OCI-LY7 (cell line): ENCODE data around the gene PLXDC2.

Experiments used
- EZH2phosphoT487 ChIP-seq: fragments of 200-600 bp; sonication (generic); IDR thresholded peaks from 2 replicates; pipeline ENCODE4 v1.6.1; 2018; ENCODE audit warnings: low read depth, borderline replicate concordance, mild to moderate bottlenecking, mixed run types, antibody characterized with exemption, low read length, moderate library complexity, mixed read lengths
- TF ChIP-seq, protein P1 (sequence below): fragments of 200-600 bp; sonication (generic); conservative IDR thresholded peaks from 2 replicates; pipeline ENCODE4 v1.5.1; 2014; ENCODE audit warnings: mild to moderate bottlenecking, antibody characterized with exemption, low read length, moderate library complexity, mixed read lengths

DNA sequence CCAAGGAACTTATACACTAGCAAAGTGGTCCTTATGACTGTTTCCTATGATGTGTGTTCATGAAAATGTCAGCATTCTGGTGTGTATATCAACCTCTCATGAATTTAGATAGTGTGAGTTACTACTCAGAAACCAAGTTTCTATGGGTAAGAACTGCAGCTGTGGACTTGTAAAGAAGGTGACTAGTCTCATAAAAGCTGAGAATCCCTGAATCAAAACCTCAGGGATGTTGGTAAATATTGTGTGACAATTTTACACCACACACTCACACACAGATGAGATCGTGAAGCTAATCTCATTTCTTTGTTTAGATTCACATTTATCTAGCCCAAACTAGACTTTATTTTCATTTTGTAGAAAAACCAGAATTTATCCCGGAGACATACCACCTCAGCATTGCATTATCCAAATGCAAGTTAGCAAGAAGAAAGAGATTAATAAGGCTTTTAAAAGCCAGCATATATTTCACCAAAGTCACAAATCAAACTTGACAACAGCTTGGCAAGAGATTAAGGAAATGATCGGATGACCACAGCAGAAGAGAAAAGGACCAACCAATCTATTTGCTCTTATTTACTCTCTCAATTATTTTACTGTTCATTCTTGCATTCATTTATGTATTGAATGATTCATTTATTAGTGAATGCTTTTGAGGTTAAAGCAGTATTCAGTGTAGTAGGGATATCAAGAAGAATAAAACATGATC, 92.9 kb downstream of the PLXDC2 start:
- TF ChIP-seq, protein P1, sequence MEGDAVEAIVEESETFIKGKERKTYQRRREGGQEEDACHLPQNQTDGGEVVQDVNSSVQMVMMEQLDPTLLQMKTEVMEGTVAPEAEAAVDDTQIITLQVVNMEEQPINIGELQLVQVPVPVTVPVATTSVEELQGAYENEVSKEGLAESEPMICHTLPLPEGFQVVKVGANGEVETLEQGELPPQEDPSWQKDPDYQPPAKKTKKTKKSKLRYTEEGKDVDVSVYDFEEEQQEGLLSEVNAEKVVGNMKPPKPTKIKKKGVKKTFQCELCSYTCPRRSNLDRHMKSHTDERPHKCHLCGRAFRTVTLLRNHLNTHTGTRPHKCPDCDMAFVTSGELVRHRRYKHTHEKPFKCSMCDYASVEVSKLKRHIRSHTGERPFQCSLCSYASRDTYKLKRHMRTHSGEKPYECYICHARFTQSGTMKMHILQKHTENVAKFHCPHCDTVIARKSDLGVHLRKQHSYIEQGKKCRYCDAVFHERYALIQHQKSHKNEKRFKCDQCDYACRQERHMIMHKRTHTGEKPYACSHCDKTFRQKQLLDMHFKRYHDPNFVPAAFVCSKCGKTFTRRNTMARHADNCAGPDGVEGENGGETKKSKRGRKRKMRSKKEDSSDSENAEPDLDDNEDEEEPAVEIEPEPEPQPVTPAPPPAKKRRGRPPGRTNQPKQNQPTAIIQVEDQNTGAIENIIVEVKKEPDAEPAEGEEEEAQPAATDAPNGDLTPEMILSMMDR, result no peak
- no peak for TF ChIP-seq EZH2phosphoT487
